ENCODE results near the gene CCDC85C. TPM values are rescaled to one million over a fixed set of nuclear protein-coding genes. Genes with fewer than 3 reads are reported as not detected.

The CCDC85C gene
- total and polyA plus RNA-seq, 2 experiments from 2014 or later: 4.5 to 24.9 TPM

DNA sequence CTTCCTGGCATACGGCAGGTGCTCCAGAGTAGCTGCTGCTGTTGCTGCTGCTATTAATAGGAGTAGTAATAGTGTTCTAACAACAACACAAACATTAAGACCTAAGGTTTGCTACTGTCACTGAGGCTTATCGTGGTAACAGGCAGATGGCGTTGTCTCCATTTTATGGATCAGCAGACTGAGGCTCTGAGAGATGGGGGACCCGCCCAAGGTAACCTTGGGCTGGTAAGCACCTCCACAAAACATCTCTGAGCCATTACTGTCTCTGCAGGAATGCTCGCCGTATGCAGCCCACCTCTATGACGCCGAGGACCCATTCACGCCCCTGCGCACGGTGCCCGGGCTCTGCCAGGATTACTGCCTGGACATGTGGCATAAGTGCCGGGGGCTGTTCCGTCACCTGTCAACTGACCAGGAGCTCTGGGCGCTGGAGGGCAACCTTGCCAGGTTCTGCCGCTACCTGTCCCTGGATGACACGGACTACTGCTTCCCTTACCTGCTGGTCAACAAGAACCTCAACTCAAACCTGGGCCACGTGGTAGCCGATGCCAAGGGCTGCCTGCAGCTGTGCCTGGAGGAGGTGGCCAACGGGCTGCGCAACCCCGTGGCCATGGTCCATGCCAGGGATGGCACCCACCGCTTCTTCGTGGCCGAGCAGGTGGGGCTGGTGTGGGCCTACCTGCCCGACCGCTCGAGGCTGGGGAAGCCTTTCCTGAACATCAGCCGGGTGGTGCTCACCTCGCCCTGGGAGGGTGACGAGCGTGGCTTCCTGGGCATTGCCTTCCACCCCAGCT is 48.1 kb upstream of the CCDC85C start (continued):
- TF ChIP-seq, protein P1, sequence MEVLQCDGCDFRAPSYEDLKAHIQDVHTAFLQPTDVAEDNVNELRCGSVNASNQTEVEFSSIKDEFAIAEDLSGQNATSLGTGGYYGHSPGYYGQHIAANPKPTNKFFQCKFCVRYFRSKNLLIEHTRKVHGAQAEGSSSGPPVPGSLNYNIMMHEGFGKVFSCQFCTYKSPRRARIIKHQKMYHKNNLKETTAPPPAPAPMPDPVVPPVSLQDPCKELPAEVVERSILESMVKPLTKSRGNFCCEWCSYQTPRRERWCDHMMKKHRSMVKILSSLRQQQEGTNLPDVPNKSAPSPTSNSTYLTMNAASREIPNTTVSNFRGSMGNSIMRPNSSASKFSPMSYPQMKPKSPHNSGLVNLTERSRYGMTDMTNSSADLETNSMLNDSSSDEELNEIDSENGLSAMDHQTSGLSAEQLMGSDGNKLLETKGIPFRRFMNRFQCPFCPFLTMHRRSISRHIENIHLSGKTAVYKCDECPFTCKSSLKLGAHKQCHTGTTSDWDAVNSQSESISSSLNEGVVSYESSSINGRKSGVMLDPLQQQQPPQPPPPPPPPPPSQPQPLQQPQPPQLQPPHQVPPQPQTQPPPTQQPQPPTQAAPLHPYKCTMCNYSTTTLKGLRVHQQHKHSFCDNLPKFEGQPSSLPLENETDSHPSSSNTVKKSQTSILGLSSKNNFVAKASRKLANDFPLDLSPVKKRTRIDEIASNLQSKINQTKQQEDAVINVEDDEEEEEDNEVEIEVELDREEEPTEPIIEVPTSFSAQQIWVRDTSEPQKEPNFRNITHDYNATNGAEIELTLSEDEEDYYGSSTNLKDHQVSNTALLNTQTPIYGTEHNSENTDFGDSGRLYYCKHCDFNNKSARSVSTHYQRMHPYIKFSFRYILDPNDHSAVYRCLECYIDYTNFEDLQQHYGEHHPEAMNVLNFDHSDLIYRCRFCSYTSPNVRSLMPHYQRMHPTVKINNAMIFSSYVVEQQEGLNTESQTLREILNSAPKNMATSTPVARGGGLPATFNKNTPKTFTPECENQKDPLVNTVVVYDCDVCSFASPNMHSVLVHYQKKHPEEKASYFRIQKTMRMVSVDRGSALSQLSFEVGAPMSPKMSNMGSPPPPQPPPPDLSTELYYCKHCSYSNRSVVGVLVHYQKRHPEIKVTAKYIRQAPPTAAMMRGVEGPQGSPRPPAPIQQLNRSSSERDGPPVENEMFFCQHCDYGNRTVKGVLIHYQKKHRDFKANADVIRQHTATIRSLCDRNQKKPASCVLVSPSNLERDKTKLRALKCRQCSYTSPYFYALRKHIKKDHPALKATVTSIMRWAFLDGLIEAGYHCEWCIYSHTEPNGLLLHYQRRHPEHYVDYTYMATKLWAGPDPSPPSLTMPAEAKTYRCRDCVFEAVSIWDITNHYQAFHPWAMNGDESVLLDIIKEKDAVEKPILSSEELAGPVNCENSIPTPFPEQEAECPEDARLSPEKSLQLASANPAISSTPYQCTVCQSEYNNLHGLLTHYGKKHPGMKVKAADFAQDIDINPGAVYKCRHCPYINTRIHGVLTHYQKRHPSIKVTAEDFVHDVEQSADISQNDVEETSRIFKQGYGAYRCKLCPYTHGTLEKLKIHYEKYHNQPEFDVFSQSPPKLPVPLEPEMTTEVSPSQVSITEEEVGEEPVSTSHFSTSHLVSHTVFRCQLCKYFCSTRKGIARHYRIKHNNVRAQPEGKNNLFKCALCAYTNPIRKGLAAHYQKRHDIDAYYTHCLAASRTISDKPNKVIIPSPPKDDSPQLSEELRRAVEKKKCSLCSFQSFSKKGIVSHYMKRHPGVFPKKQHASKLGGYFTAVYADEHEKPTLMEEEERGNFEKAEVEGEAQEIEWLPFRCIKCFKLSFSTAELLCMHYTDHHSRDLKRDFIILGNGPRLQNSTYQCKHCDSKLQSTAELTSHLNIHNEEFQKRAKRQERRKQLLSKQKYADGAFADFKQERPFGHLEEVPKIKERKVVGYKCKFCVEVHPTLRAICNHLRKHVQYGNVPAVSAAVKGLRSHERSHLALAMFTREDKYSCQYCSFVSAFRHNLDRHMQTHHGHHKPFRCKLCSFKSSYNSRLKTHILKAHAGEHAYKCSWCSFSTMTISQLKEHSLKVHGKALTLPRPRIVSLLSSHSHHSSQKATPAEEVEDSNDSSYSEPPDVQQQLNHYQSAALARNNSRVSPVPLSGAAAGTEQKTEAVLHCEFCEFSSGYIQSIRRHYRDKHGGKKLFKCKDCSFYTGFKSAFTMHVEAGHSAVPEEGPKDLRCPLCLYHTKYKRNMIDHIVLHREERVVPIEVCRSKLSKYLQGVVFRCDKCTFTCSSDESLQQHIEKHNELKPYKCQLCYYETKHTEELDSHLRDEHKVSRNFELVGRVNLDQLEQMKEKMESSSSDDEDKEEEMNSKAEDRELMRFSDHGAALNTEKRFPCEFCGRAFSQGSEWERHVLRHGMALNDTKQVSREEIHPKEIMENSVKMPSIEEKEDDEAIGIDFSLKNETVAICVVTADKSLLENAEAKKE (CRISPR knock-in tag; IDR thresholded peaks at IDR 0.05): no peak
- TF ChIP-seq, protein P2, sequence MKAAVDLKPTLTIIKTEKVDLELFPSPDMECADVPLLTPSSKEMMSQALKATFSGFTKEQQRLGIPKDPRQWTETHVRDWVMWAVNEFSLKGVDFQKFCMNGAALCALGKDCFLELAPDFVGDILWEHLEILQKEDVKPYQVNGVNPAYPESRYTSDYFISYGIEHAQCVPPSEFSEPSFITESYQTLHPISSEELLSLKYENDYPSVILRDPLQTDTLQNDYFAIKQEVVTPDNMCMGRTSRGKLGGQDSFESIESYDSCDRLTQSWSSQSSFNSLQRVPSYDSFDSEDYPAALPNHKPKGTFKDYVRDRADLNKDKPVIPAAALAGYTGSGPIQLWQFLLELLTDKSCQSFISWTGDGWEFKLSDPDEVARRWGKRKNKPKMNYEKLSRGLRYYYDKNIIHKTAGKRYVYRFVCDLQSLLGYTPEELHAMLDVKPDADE (IDR thresholded peaks at IDR 0.05): no peak
- TF ChIP-seq ZNF114 (CRISPR knock-in tag; IDR thresholded peaks at IDR 0.05): no peak
- TF ChIP-seq, protein P3, sequence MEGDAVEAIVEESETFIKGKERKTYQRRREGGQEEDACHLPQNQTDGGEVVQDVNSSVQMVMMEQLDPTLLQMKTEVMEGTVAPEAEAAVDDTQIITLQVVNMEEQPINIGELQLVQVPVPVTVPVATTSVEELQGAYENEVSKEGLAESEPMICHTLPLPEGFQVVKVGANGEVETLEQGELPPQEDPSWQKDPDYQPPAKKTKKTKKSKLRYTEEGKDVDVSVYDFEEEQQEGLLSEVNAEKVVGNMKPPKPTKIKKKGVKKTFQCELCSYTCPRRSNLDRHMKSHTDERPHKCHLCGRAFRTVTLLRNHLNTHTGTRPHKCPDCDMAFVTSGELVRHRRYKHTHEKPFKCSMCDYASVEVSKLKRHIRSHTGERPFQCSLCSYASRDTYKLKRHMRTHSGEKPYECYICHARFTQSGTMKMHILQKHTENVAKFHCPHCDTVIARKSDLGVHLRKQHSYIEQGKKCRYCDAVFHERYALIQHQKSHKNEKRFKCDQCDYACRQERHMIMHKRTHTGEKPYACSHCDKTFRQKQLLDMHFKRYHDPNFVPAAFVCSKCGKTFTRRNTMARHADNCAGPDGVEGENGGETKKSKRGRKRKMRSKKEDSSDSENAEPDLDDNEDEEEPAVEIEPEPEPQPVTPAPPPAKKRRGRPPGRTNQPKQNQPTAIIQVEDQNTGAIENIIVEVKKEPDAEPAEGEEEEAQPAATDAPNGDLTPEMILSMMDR (conservative IDR thresholded peaks at IDR 0.05; ENCODE audit: low read depth in 2 of 2): no peak

DNA sequence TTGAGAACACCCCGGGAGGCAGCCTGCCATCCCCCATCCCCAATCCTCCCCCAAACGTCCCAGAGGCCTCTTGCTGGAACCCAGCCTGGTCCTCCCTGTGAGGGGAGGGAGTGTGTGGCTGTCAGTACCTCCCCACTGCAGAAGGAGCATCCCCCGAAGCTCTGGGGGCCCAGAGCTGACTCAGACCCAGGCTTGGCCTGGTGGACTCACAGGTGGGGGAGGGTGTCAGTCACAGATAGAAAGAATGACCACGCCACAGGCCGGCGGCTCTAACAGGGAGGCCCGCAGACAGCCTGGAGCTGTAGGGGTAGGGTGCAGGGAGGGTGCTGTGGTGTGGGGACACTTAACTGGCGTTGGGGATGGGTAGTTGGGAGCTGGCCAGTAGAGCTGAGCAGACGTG is 46.2 kb upstream of the CCDC85C start:
- H3K79me2 ChIP-seq (replicated peaks; ENCODE audit: insufficient read depth): no peaks in the 10 kb centered on the region
- H3K36me3 ChIP-seq (ENCODE audit: insufficient read depth): no peaks in the 10 kb centered on the region
- Mint-ChIP-seq H3K9me3 (no peaks in the 10 kb centered on the region), H3K36me3 (ENCODE audit: low read depth) (no peaks in the 10 kb centered on the region), H3K4me3 (no peak overlapping the region), H3K27me3 (ENCODE audit: insufficient read depth, low read depth, poor library complexity) (peaks cover 22% of the 10 kb centered on the region), H3K27ac (no peak overlapping the region), H3K4me1 (peaks cover 3% of the 10 kb centered on the region; the same call in 2 of the 3 replicates)
- no peak overlapping the region for H3K4me2 ChIP-seq
- no peak overlapping the region for H2AFZ ChIP-seq
- peaks cover 3% of the 10 kb centered on the region; the same call in 1 of the 2 replicates for H3K4me1 ChIP-seq (ENCODE audit: insufficient read depth)
- H3K27me3 ChIP-seq (ENCODE audit: insufficient read depth): peaks cover 11% of the 10 kb centered on the region
- H3K9me2 ChIP-seq (ENCODE audit: insufficient read depth): no peaks in the 10 kb centered on the region
- DNase-seq (ENCODE audit: low spot score): no peak
- no peak overlapping the region for H3K27ac ChIP-seq (ENCODE audit: low read depth)
- no peak for ATAC-seq
- no peaks in the 10 kb centered on the region for H4K20me1 ChIP-seq (replicated peaks; ENCODE audit: insufficient read depth)
- H3F3A ChIP-seq (replicated peaks; ENCODE audit: low read depth): no peaks in the 10 kb centered on the region
- no peak overlapping the region for H3K4me3 ChIP-seq
- TF ChIP-seq EZH2 (IDR thresholded peaks at IDR 0.05; ENCODE audit: low read depth, unreplicated experiment) (no peak), ZNF331 (CRISPR knock-in tag; IDR thresholded peaks at IDR 0.05; ENCODE audit: low read depth) (no peak), EZH2phosphoT487 (IDR thresholded peaks at IDR 0.05; ENCODE audit: unreplicated experiment) (no peak), CREB1 (CRISPR knock-in tag; IDR thresholded peaks at IDR 0.05; ENCODE audit: low read depth) (no peak), STAT1 (IDR thresholded peaks at IDR 0.05; ENCODE audit: unreplicated experiment) (no peak), ZNF114 (CRISPR knock-in tag; IDR thresholded peaks at IDR 0.05) (no peak)
- TF ChIP-seq, protein P3 (conservative IDR thresholded peaks at IDR 0.05; ENCODE audit: low read depth in 2 of 2): no peak
- TF ChIP-seq, protein P2 (IDR thresholded peaks at IDR 0.05): no peak
